ENCODE results near the gene SRXN1.

Gene SRXN1

GRCh38 chr20:669573-669972 lies 16.6 kb upstream of the SRXN1 start:
- no peak for DNase-seq (ENCODE audit: low spot score)
- TF ChIP-seq CTCF (IDR thresholded peaks at IDR 0.05), result no peak
- H3K27ac ChIP-seq, result no peak overlapping the region
- H3K4me3 ChIP-seq, result no peak overlapping the region

GRCh38 chr20:668638-669037 lies 15.6 kb upstream of the SRXN1 start:
- Histone ChIP-seq H3K27ac (no peak overlapping the region), H3K4me3 (no peak overlapping the region)
- DNase-seq (ENCODE audit: low spot score), result no peak
- TF ChIP-seq CTCF (IDR thresholded peaks at IDR 0.05), result no peak

GRCh38 chr20:668050-668449 lies 15.1 kb upstream of the SRXN1 start:
- no peak overlapping the region for H3K4me3 ChIP-seq
- H3K27ac ChIP-seq, result no peak overlapping the region
- no peak for TF ChIP-seq CTCF (IDR thresholded peaks at IDR 0.05)
- no peak for DNase-seq (ENCODE audit: low spot score)

GRCh38 chr20:667351-668034 lies 14.5 kb upstream of the SRXN1 start:
- no peak for DNase-seq (ENCODE audit: low spot score)
- no peak overlapping the region for H3K27ac ChIP-seq
- peak; percentile 53 for TF ChIP-seq CTCF (IDR thresholded peaks at IDR 0.05)
- no peak overlapping the region for H3K4me3 ChIP-seq

GRCh38 chr20:666877-667276 lies 13.9 kb upstream of the SRXN1 start:
- no peak overlapping the region for H3K27ac ChIP-seq

GRCh38 chr20:665276-665675 lies 12.3 kb upstream of the SRXN1 start:
- Histone ChIP-seq H3K4me3 (no peak overlapping the region), H3K27ac (no peak overlapping the region)
- no peak for TF ChIP-seq CTCF (IDR thresholded peaks at IDR 0.05)
- no peak for DNase-seq (ENCODE audit: low spot score)

More at GRCh38 chr20:666877-667276, 13.9 kb upstream of the SRXN1 start:
- H3K4me3 ChIP-seq, result no peak overlapping the region
- no peak for DNase-seq (ENCODE audit: low spot score)
- no peak for TF ChIP-seq CTCF (IDR thresholded peaks at IDR 0.05)

DNA sequence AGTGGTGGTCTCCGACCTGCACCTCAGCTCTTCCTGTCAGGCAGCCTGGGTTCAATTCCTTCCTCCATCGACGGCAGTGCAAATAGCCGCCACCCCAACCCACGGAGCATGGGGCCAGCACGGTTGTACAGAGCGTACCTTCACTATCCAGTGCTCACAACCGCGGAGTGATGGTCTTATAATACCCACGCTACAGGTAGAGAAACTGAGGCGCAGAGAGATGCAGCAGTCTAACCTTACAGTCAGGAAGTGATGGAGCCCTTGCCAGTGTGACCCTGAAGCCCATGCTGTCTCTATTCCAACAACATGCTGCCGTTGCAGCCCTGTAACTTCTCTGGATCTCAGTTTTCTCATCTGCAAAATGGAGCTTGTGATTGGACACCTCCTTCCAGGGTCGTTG lies 11.6 kb upstream of the SRXN1 start:
- Histone ChIP-seq H3K27ac (no peak overlapping the region), H3K4me3 (no peak overlapping the region)
- no peak for DNase-seq (ENCODE audit: low spot score)
- no peak for TF ChIP-seq CTCF (IDR thresholded peaks at IDR 0.05)
